GM21723 (cell line): ENCODE data around the gene KCTD6.

ENCODE experiments used
- ATAC-seq: cut with Tn5 transposase; IDR thresholded peaks from one replicate; pipeline ENCODE4 v1.9.1; 2021; ENCODE audit warnings: mild to moderate bottlenecking, moderate library complexity; ENCODE audit not compliant: unreplicated experiment

Gene KCTD6

GRCh38 chr3:58551636-58552180 lies 59.8 kb downstream of the KCTD6 start:
- ATAC-seq: no peak
